ENCODE data around the gene IL2RG.

Gene IL2RG

GRCh38 chrX:71091263-71091662, 20.1 kb downstream of the IL2RG start:
- Histone ChIP-seq H3K9me3 (ENCODE audit: control insufficient read depth, insufficient read depth, low read length) (no peaks in the 10 kb centered on the region), H3K4me3 (ENCODE audit: low read depth, low read length) (no peak overlapping the region), H3K36me3 (ENCODE audit: control insufficient read depth, insufficient read depth, low read length) (no peaks in the 10 kb centered on the region), H3K27me3 (ENCODE audit: control insufficient read depth, insufficient read depth, low read length) (no peaks in the 10 kb centered on the region), H3K9ac (ENCODE audit: low read depth, low read length) (no peak overlapping the region), H3K4me1 (ENCODE audit: control insufficient read depth, insufficient read depth, low read length) (no peaks in the 10 kb centered on the region)

- Histone ChIP-seq H3K9ac (ENCODE audit: low read depth, low read length) (no peak overlapping the region), H3K9me3 (ENCODE audit: control insufficient read depth, insufficient read depth, low read length) (no peaks in the 10 kb centered on the region), H3K4me3 (ENCODE audit: low read depth, low read length) (no peak overlapping the region), H3K4me1 (ENCODE audit: control insufficient read depth, insufficient read depth, low read length) (no peaks in the 10 kb centered on the region), H3K27me3 (ENCODE audit: control insufficient read depth, insufficient read depth, low read length) (no peaks in the 10 kb centered on the region), H3K36me3 (ENCODE audit: control insufficient read depth, insufficient read depth, low read length) (no peaks in the 10 kb centered on the region)
Measured at GRCh38 chrX:71085900-71086299, 25.5 kb downstream of the IL2RG start.

- H3K36me3 ChIP-seq (ENCODE audit: control insufficient read depth, insufficient read depth, low read length), result no peaks in the 10 kb centered on the region
- no peak overlapping the region for H3K4me3 ChIP-seq (ENCODE audit: low read depth, low read length)
- H3K9me3 ChIP-seq (ENCODE audit: control insufficient read depth, insufficient read depth, low read length), result no peaks in the 10 kb centered on the region
- H3K4me1 ChIP-seq (ENCODE audit: control insufficient read depth, insufficient read depth, low read length), result no peaks in the 10 kb centered on the region
- H3K9ac ChIP-seq (ENCODE audit: low read depth, low read length), result no peak overlapping the region
- no peaks in the 10 kb centered on the region for H3K27me3 ChIP-seq (ENCODE audit: control insufficient read depth, insufficient read depth, low read length)
Measured at GRCh38 chrX:71082822-71083221, 28.6 kb downstream of the IL2RG start.

- no peaks in the 10 kb centered on the region for H3K27me3 ChIP-seq (ENCODE audit: control insufficient read depth, insufficient read depth, low read length)
Measured at GRCh38 chrX:71082124-71082647, 29.2 kb downstream of the IL2RG start.

GRCh38 chrX:71081330-71082123, 29.9 kb downstream of the IL2RG start:
- Histone ChIP-seq H3K9me3 (ENCODE audit: control insufficient read depth, insufficient read depth, low read length) (no peaks in the 10 kb centered on the region), H3K27me3 (ENCODE audit: control insufficient read depth, insufficient read depth, low read length) (no peaks in the 10 kb centered on the region), H3K4me3 (ENCODE audit: low read depth, low read length) (no peak overlapping the region), H3K9ac (ENCODE audit: low read depth, low read length) (no peak overlapping the region), H3K36me3 (ENCODE audit: control insufficient read depth, insufficient read depth, low read length) (no peaks in the 10 kb centered on the region), H3K4me1 (ENCODE audit: control insufficient read depth, insufficient read depth, low read length) (no peaks in the 10 kb centered on the region)

More at GRCh38 chrX:71082124-71082647, 29.2 kb downstream of the IL2RG start:
- Histone ChIP-seq H3K36me3 (ENCODE audit: control insufficient read depth, insufficient read depth, low read length) (no peaks in the 10 kb centered on the region), H3K4me3 (ENCODE audit: low read depth, low read length) (no peak overlapping the region), H3K4me1 (ENCODE audit: control insufficient read depth, insufficient read depth, low read length) (no peaks in the 10 kb centered on the region), H3K9me3 (ENCODE audit: control insufficient read depth, insufficient read depth, low read length) (no peaks in the 10 kb centered on the region), H3K9ac (ENCODE audit: low read depth, low read length) (no peak overlapping the region)

- Histone ChIP-seq H3K9me3 (ENCODE audit: control insufficient read depth, insufficient read depth, low read length) (no peaks in the 10 kb centered on the region), H3K4me3 (ENCODE audit: low read depth, low read length) (no peak overlapping the region), H3K4me1 (ENCODE audit: control insufficient read depth, insufficient read depth, low read length) (no peaks in the 10 kb centered on the region), H3K27me3 (ENCODE audit: control insufficient read depth, insufficient read depth, low read length) (no peaks in the 10 kb centered on the region), H3K9ac (ENCODE audit: low read depth, low read length) (no peak overlapping the region), H3K36me3 (ENCODE audit: control insufficient read depth, insufficient read depth, low read length) (no peaks in the 10 kb centered on the region)
Measured at GRCh38 chrX:71070531-71070930, 40.8 kb downstream of the IL2RG start.

GRCh38 chrX:71068044-71068918, 43.1 kb downstream of the IL2RG start, which contains the start of gene SNX12:
SNX12 (minus strand) TSS chrX:71068334; CDS start chrX:71068306, 28 bp downstream.
- Histone ChIP-seq H3K36me3 (ENCODE audit: control insufficient read depth, insufficient read depth, low read length) (no peaks in the 10 kb centered on the region), H3K4me3 (ENCODE audit: low read depth, low read length) (peak within 1 kb of the TSS; percentile 84), H3K4me1 (ENCODE audit: control insufficient read depth, insufficient read depth, low read length) (no peaks in the 10 kb centered on the region), H3K27me3 (ENCODE audit: control insufficient read depth, insufficient read depth, low read length) (no peaks in the 10 kb centered on the region), H3K9ac (ENCODE audit: low read depth, low read length) (peak within 1 kb of the TSS; percentile 49), H3K9me3 (ENCODE audit: control insufficient read depth, insufficient read depth, low read length) (no peaks in the 10 kb centered on the region)

GRCh38 chrX:71067712-71068043, 43.7 kb downstream of the IL2RG start:
- Histone ChIP-seq H3K4me1 (ENCODE audit: control insufficient read depth, insufficient read depth, low read length) (no peaks in the 10 kb centered on the region), H3K9ac (ENCODE audit: low read depth, low read length) (peak overlapping the region; percentile 49), H3K4me3 (ENCODE audit: low read depth, low read length) (peak overlapping the region; percentile 84), H3K27me3 (ENCODE audit: control insufficient read depth, insufficient read depth, low read length) (no peaks in the 10 kb centered on the region), H3K36me3 (ENCODE audit: control insufficient read depth, insufficient read depth, low read length) (peaks cover 3% of the 10 kb centered on the region), H3K9me3 (ENCODE audit: control insufficient read depth, insufficient read depth, low read length) (no peaks in the 10 kb centered on the region)

- peak overlapping the region; percentile 84 for H3K4me3 ChIP-seq (ENCODE audit: low read depth, low read length)
- no peaks in the 10 kb centered on the region for H3K27me3 ChIP-seq (ENCODE audit: control insufficient read depth, insufficient read depth, low read length)
- no peaks in the 10 kb centered on the region for H3K9me3 ChIP-seq (ENCODE audit: control insufficient read depth, insufficient read depth, low read length)
- H3K36me3 ChIP-seq (ENCODE audit: control insufficient read depth, insufficient read depth, low read length), result peaks cover 4% of the 10 kb centered on the region
- peak overlapping the region; percentile 49 for H3K9ac ChIP-seq (ENCODE audit: low read depth, low read length)
- H3K4me1 ChIP-seq (ENCODE audit: control insufficient read depth, insufficient read depth, low read length), result no peaks in the 10 kb centered on the region
Measured at GRCh38 chrX:71067089-71067488, 44.3 kb downstream of the IL2RG start.

GRCh38 chrX:71060127-71060526, 51.2 kb downstream of the IL2RG start:
- H3K4me1 ChIP-seq (ENCODE audit: control insufficient read depth, insufficient read depth, low read length), result no peaks in the 10 kb centered on the region
- H3K9ac ChIP-seq (ENCODE audit: low read depth, low read length), result no peak overlapping the region
- no peak overlapping the region for H3K4me3 ChIP-seq (ENCODE audit: low read depth, low read length)
- peaks cover 7% of the 10 kb centered on the region for H3K36me3 ChIP-seq (ENCODE audit: control insufficient read depth, insufficient read depth, low read length)
- no peaks in the 10 kb centered on the region for H3K27me3 ChIP-seq (ENCODE audit: control insufficient read depth, insufficient read depth, low read length)
- no peaks in the 10 kb centered on the region for H3K9me3 ChIP-seq (ENCODE audit: control insufficient read depth, insufficient read depth, low read length)

GRCh38 chrX:71057848-71058530, 53.4 kb downstream of the IL2RG start:
- Histone ChIP-seq H3K4me3 (ENCODE audit: low read depth, low read length) (no peak overlapping the region), H3K9me3 (ENCODE audit: control insufficient read depth, insufficient read depth, low read length) (no peaks in the 10 kb centered on the region), H3K36me3 (ENCODE audit: control insufficient read depth, insufficient read depth, low read length) (peaks cover 7% of the 10 kb centered on the region)

More at GRCh38 chrX:71057848-71058530, 53.4 kb downstream of the IL2RG start:
- Histone ChIP-seq H3K27me3 (ENCODE audit: control insufficient read depth, insufficient read depth, low read length) (no peaks in the 10 kb centered on the region), H3K9ac (ENCODE audit: low read depth, low read length) (no peak overlapping the region), H3K4me1 (ENCODE audit: control insufficient read depth, insufficient read depth, low read length) (peaks cover 2% of the 10 kb centered on the region)

Measured in iPS-15b (cell line).